Measurements from ENCODE around the gene SRPK2. TPM values are rescaled to one million over a fixed set of nuclear protein-coding genes. Genes with fewer than 3 reads are reported as not detected.

Gene SRPK2
- total RNA-seq, 1 experiment from 2014 or later, result 50.5 TPM

- TF ChIP-seq ZNF121 (CRISPR knock-in tag; IDR thresholded peaks at IDR 0.05) (no peak), FOXP4 (CRISPR knock-in tag; IDR thresholded peaks at IDR 0.05) (no peak), NR3C1 (CRISPR knock-in tag; conservative IDR thresholded peaks at IDR 0.05; ENCODE audit: low read depth) (no peak), FOXJ3 (CRISPR knock-in tag; IDR thresholded peaks at IDR 0.05; ENCODE audit: borderline replicate concordance) (no peak), MXD4 (CRISPR knock-in tag; IDR thresholded peaks at IDR 0.05; ENCODE audit: borderline replicate concordance) (no peak)
Measured at GRCh38 chr7:105307163-105307672, 81.5 kb downstream of the SRPK2 start (continued).

GRCh38 chr7:105306298-105306748, 82.4 kb downstream of the SRPK2 start:
- peaks cover 5% of the 10 kb centered on the region for H3K36me3 Mint-ChIP-seq
- H3K27ac Mint-ChIP-seq, result no peak overlapping the region
- ATAC-seq (no peak), DNase-seq (ENCODE audit: low spot score) (no peak)
- no peak overlapping the region for H3K4me3 Mint-ChIP-seq
- peaks cover 42% of the 10 kb centered on the region for H3K4me1 Mint-ChIP-seq
- no peaks in the 10 kb centered on the region for H3K27me3 Mint-ChIP-seq (ENCODE audit: low read depth)
- H3K9me3 Mint-ChIP-seq, result peaks cover 3% of the 10 kb centered on the region; the same call in 1 of the 2 replicates
- POLR2A ChIA-PET, result interaction anchor here (0.6 kb wide), 1 partner anchor 44 kb away, joined by 5 read pairs; no protein-coding TSS in a partner anchor
- CTCF ChIA-PET, result no interaction called here
- TF ChIP-seq ATF3 (CRISPR knock-in tag; conservative IDR thresholded peaks at IDR 0.05) (no peak), ZNF532 (CRISPR knock-in tag; IDR thresholded peaks at IDR 0.05; ENCODE audit: borderline replicate concordance) (no peak), ERG (CRISPR knock-in tag; IDR thresholded peaks at IDR 0.05) (no peak), ZBTB43 (CRISPR knock-in tag; IDR thresholded peaks at IDR 0.05) (no peak), GABPB1 (CRISPR knock-in tag; IDR thresholded peaks at IDR 0.05) (no peak), CREM (CRISPR knock-in tag; IDR thresholded peaks at IDR 0.05) (no peak), STAT6 (CRISPR knock-in tag; conservative IDR thresholded peaks at IDR 0.05; ENCODE audit: low read depth) (no peak), KAT7 (CRISPR knock-in tag; IDR thresholded peaks at IDR 0.05; ENCODE audit: borderline replicate concordance) (no peak), E2F4 (CRISPR knock-in tag; IDR thresholded peaks at IDR 0.05; ENCODE audit: borderline replicate concordance, low read depth) (no peak), ZNF512 (CRISPR knock-in tag; IDR thresholded peaks at IDR 0.05; ENCODE audit: borderline replicate concordance) (no peak), RORB (CRISPR knock-in tag; IDR thresholded peaks at IDR 0.05) (no peak), PREB (CRISPR knock-in tag; IDR thresholded peaks at IDR 0.05; ENCODE audit: borderline replicate concordance) (no peak), NFATC4 (CRISPR knock-in tag; IDR thresholded peaks at IDR 0.05) (no peak), CBFB (CRISPR knock-in tag; IDR thresholded peaks at IDR 0.05; ENCODE audit: low read depth) (no peak)
